Activated CD4-positive, alpha-beta T cell treated with anti-CD3 and anti-CD28 coated beads, Interleukin-2, amount 50 U/mL, for 4 hours (primary cell): ENCODE data around the gene MUC6.
"Not testable (repeated sequence)": the region's sequence is repeated elsewhere in the genome, so short reads cannot be mapped to it uniquely, and the experiment has no call there.

Experiments
- DNase-seq, 2 experiments: peaks; one replicate each; pipeline ENCODE4 v3.0.0-alpha.2; 2020

The MUC6 gene

DNA sequence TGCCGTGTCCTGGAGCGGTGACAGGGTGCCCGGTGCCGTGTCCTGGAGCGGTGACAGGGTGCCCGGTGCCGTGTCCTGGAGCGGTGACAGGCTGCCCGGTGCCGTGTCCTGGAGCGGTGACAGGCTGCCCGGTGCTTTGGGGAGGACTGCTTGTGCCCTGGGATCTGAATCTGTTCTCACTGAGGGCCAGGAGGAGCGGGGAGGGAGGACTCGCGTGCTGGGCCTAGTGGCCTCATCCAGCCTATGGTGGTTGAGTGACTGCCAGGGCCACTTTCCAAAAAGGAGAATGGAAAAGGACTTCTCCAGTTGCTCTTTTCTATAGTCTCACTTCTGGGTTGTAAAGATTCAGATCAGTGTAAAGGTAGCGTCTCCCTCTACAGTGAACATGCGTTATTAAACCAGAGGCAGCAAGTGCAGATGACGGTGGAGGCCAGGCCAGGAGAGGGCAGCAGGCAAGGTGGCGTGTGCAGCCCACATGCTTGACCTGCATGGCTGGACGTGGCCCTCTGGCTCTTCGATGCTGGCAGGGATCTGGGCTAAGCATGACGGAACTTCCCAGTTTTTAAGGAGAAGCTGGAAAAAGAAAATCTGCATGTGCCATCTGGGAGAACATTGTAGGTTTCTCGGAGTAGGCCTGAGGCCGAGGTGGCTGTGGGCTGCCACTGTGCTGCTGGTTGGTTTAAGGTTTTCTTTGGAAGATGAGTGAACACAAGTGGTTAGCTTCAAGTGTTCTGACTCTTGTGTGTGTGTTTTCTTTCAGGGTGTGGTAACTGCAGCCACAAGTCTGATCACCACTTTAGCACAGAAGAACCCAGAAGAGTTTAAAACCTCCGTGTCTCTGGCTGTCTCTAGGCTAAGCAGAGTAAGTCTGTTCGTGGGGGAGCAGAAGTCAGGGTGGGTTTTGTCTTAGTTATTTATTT is 55.8 kb downstream of the MUC6 start:
- no peak for DNase-seq

DNA sequence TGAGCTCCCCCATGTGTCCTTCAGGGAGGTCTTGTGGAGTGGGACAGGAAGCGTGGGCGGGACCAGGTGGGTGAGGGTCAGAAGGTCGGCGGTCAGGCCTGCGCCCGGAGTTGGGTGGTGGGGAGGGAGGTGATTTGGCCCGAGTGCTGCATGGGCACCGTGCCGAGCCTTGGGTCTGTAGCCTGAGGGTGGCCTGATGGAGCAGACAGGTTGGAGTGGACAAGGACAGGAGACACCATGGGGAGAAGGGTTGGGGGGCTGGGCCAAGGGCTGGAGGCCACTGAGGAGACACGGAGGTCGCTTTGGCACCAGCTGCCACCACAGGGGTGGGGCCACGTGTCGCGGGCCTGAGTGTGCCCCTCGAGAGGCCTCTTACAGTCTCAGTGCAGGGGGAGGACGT is 57.7 kb downstream of the MUC6 start:
- DNase-seq: no peak

DNA sequence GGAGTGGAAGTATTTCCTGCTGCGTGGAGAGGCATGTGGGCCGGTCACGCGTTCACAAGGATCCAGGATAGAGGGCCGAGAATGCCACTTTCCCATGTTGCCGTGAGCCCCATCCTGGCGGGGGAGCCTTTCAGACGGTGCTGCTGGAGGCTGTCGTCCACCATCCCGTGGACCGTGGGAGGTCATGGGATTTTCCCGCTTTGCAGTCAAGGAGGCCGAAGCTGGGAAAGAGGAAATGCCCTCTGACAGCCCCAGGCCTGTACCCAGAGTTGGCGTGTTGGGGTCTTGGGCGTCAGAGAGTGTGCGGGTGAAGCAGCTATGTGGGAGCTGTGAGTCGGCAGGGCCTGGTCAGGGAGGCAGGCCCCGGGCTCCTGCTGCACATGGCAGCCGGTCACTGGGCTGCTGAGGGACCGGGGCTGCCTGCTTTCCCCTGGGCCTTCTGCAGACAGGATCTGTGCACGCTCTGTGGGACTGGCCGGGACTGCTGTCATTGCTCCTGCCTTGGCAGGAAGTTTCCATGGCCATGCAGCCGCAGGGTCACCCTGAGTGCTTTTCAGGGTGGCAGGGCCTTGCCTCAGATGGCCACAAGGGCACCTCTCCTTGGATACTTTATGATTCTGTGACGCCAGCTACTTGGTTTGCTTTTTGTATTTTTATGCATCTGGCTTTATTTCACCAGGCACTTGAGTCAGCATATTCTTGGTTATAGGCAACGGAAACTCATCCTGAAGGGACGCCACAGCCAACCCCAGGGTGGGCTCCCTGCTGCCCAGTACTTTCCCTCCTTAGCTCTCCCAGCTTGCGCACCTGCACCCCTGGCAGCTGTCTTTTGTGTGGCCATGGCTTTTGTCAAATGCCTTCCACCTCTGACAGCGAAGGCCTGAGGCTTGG is 58.4 kb downstream of the MUC6 start:
- no peak for DNase-seq

DNA sequence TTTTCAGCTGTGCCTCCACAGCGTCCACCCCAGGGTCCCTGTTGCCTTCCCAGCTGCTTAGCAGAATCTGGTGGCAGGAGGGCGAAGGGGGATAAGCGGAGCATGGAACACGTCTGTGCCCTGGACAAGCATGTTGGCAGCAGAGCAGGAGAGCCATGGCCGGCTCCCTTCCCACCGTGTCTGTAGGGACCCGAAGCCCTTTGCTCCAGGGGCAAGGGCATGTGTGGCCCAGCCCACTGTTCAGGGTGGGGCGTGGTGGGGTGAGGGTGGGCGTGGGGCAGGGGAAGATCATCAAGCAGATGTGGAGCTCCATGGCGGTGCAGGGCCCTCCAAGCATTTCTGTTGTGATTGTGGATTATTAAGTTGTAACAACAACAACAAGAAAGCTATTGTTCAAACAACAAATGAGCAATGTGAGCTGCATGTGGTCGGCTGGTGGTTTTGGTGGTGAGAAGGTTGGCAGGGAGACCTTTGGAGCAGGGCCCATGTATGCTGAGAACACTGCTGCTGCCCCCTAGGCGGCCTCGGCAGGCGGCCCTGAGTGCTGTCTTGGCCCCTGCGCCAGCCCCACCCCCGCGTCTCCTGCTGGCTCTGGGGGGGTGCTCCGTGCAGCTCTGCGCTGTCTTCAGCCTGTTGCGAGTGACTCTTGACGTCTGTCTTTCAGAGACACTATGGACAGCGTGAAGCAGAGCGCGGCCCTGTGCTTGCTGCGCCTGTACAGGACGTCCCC is 59.9 kb downstream of the MUC6 start:
- DNase-seq: no peak

DNA sequence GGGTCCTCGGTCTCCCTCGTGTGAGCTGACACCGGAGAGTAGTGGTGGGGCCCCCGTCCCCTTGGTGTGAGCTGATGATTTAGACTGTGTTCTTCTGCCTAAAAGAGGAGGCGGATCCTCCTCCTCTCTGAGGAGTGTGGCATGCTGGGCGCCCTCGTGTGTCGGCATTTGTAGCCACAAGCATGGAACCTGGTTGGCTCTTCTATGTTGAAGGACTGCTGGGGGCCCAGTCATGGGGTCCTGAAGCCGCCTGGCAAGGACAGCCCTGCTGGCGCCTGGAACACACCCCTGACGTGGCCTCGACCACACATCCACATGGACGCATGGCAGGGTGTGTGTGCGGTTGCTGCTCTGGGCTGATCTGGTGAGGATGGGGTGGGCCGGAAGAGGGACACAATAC is 60.7 kb downstream of the MUC6 start:
- no peak for DNase-seq

DNA sequence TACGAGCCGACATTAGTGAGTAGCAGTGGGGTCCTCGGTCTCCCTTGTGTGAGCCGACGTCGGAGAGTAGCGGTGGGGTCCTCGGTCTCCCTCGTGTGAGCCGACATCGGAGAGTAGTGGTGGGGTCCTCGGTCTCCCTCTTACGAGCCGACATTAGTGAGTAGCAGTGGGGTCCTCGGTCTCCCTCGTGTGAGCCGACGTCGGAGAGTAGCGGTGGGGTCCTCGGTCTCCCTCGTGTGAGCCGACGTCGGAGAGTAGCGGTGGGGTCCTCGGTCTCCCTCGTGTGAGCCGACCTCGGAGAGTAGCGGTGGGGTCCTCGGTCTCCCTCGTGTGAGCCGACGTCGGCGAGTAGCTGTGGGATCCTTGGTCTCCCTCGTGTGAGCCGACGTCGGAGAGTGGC is 61.1 kb downstream of the MUC6 start:
- not testable (repeated sequence) for DNase-seq

DNA sequence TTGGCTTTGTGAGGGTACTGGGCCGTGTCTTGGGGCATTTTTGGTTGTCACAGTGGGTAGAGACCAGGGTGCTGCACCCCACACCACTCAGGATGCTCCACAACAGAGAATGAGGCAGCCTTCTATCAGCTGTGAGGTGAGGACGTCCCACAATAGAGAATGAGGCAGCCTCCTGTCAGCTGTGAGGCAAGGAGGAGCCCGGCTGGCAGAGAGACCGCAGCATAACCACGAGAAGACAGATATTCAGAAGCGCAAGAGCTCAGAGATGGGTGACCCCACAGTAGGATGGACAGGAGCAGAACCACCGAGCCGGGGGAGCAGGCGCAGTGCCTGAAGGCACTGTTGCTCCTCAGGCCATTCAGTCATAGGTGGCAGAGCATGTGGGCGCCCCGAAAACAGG is 63.3 kb downstream of the MUC6 start:
- DNase-seq: no peak

DNA sequence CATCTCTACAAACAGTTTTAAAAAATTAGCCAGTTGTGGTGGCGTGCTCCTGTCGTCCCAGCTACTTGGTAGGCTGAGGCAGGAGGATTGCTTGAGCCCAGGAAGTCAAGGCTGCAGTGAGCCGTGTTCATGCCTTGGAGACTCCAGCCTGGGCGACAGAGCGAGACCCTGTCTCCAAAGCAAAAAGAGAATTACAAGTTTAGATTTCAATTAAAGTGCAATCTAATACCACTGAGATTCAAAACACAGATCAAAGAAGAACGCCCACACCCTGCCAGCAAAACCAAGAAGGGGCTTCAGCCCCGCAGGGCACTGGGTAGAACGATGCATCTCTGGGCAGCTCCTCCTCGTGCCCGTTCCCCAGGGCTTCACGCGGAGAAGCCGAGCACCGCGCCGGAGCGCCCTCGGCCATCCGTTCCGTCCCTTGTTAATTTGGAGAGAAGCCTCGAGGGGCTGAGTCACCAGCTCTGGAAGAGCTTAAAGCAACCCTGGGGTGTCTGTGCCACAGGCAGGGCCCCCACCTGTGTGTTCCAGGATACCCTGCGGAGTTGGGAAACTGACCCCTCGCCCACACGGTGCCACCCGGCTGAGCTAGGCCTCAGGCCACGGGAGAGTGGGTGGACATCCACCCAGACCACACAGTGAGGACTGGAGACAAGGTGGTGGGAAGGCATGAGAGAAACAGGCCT is 63.9 kb downstream of the MUC6 start:
- DNase-seq: no peak

DNA sequence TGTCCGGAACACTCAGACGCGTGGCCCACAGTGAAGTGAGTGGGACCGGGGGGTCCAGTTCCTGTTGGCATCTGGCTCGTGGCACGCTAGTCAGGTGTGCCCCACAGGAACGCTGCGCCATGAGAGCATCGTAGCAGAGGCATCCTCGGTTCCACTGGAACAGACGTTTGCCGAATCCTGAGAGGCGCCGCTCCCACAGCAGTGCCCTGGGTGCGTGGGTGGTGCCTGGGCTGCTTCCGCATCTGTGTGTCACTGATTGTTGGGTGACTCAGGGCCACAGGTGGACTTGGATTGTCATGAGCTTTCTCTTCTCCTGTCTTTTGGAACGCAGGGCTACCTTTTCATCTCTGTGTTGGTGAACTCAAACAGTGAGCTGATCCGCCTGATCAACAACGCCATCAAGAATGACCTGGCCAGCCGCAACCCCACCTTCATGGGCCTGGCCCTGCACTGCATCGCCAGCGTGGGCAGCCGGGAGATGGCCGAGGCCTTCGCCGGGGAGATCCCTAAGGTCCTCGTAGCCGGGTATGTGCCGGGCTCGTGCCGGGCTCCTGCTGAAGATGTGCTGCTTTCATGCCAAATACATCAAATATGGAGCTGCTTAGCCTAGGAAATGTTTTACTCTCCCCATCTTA is 64.7 kb downstream of the MUC6 start:
- DNase-seq: no peak

DNA sequence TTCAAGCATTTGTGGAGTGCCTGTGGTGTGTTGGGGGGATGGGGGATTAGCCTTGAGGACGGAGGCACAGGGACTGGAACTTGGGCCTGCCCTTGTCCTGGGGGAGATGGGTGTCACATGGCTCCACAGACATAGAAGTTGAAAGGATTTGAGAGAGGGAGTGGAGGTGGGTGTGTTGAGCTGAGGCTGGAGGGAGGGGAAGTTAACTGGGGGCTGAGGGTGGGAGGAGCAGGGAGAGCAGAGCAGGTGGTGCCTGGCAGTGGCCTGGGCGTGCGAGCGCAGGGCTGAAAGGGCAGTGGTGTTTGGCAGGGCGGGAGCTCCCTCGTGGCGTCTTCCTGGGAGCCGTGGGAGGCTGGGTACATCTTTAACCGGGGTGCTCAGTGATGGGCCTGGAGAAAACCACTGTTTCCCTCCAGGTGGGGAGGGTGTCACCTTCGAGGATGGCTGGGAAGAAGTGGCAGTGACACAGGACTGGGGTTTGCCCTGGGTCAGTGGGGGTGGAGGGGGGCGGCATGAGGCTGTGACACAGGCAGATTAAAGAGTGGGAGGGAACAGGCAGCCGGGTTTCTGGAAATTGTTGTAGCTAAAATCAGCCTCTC is 65.3 kb downstream of the MUC6 start:
- DNase-seq: no peak

DNA sequence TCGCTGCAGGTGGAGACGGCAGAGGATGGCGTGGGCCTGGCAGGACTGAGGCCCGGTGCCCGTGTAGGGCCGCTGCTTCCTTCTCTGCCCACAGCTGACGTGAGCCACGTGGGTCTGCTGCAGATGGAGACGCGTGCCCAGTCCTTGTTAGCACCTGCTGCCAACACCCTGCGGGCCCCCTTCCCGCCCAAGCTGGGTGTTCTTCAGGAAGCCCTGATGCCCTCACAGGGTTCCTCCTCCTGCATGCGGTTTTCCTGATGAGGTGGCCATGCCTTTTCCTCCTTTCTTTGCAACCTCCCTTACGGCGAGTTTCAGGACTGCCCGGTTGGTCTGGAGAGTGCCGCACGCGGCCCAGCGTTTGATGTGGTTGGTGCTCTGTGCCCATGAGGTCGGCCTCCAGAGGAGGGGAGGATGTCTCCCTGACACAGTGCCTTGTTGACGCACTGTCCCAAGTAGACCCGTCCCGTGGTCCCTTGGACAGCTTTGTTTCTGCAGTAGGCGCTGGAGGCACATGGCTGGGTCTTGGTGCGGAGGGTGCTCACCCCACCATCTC is 66.1 kb downstream of the MUC6 start:
- no peak for DNase-seq

DNA sequence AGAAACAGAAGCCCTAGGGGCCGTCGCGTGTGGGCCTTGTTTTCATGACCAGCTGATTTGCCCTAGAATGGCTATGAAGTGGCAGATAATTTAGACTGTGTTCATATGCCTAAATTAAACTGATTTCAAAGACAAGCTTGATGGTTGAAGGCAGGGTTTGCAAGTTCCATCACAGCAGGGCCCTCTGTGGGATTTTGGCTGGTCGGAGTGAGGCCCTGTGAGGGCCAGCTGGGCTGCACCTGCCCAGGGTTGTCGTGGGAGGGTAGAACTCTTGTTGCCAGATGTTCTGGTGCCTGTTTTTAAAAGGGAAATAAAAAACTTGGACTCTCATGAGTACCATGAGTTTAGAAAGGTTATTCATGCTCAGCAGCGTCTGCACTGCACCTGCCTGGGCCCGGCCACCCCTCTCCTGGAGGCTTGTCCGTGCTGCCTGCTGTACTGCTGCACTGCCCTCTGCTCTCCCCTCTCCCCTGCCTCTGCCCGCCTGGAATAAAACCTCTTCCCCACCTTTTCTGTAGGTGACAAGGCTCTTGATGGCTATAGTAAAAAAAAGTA is 66.8 kb downstream of the MUC6 start:
- DNase-seq: no peak

DNA sequence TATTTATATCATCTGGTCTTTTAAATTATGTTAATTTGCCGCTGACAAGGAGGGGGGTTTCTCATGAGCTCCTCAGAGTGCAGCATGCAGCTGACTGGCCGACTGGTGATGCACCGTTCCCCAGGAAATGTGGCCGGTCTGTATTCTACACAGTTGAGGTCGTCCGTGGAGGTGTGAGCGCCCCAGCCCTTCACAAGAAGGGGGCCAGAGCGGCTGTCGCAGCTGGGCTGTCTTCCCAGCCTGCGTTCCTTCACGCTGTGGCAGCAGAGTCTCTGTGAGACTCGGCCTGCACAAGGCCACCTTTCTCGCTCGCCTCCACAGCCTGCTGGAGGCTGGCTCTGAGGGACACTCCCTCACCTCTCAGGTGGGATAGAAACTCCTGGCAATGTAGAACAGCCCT is 67.7 kb downstream of the MUC6 start:
- DNase-seq: no peak

DNA sequence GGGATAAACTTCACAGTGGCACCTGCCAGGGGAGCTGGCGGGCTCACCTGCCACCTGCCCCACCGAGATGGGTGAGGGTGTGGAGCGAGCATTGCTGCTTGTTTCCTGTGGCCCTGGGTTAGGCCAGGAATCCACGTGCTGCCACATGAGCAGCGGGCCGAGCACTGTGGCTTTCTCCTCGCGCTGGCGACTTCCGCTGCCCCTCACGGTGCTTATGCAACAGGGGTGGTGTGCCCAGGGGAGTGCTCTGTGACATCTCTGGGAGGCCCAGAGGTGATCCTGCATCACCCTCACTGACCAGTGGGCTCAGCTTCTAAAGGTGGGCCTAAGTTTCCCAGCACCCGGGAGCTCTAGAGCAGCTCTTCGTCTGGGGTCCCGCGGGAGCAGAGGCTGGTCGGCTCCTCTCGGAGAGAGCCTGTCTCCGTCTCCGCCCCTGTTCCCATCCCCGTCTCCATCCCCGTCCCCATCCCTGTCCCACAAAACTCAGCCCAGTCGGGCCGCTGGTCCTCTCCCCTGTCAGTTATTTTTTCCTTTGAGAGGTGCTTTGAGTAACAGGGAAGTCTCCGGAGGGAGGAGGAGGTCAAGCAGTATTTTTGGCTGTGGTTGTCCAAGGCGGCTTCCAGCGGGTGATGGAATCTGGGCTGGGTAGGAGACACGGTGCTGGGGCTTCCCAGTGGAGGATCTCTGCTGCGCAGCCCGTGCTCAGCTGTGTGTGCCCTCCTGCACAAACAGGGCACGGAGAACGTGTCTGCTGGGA is 68.3 kb downstream of the MUC6 start:
- no peak for DNase-seq

DNA sequence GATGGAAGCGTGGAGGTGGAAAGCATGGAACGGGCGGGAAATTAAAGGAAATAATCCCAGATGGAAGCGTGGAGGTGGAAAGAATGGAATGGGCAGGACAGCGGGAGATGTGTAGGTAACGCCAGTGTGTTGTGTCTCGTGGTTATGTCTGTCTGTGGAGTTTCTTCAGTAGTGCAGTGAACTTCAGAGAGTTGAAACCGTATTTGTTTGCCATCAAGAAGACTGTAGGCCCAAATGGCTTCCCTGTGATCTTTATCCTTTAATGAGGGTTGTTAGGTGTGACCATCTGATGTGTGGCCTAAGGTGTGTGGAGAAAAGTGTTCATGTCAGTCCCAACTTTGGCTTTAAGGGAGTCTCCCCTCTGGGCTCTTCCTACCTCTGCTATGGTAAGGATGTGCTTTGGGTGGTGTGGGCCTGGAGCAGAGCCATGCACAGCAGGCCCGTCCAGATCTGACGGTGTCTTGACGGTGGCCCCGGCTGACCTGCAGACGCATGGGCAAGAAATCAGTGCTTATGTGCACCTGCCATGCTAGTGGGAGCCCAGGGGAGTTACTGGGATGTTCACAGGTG is 71.2 kb downstream of the MUC6 start:
- DNase-seq: no peak

DNA sequence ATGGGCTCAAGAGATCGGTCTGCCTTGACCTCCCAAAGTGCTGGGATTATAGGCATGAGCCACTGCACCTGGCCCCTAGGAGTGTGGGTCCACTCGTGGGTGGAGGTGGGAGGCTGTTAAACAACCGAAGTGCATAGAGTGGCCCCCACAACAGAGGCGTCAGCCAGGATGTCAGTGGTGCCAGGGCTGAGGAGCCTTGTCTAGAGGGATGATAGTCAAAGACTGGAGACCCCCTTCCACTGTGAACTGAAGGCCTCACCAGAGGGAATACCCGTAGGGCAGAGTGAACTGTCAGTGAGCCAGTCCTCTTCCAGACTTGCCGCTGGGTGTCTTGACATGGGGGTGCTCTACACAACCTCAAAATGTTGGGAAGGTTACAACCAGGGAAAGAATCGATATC is 72.7 kb downstream of the MUC6 start:
- no peak for DNase-seq
